Measurements from ENCODE around the gene MYCN.

Gene MYCN

DNA sequence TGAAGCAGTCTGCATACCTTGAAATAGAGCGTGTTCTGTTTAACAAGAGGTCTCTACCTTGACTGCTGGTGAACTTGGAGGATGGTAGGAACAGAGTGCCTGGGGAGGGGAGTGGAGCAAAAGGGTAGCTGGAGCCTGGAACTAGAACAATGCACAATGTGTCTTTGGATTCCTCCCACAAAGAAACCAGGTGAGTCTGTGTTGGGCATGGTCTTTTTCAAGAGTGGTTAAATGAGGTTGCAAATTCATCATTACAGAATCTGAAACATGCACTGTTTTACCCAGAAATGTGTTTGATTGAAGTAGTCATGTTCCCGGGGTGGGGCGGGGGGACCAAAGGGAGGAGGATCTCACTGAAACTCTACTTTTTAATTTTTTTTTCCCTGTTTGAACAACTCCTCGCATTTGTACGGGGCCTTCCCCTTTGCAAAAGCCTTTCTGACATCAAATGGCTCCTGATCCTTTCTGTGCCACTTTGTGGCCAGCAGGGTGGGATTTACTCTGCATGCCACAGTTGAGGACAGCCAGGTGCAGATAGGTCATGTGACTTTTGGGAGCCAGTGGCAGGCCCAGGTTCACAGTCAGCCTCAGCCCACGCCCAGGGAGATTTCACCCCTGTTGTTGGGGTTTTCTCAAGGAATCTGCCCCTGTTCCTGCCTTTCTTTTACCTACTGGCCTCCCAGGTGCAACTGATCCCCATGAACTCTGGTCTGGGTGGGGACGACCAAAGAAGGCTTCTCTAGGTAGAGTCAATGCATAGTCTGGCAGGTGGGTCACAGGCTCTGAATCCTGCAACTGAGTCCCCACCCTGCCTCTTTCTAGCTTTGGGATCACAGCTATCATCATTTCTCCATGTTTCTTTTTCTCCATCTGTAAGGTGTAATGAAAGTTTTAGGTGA is 28.2 kb downstream of the MYCN start:
- Mint-ChIP-seq H3K36me3 (no peaks in the 10 kb centered on the region), H3K4me3 (no peak overlapping the region), H3K9me3 (peaks cover 4% of the 10 kb centered on the region), H3K27ac (no peak overlapping the region), H3K4me1 (peaks cover 11% of the 10 kb centered on the region)
- ATAC-seq = no peak
- no peak for DNase-seq (ENCODE audit: low spot score in 2 of 2)

GRCh38 chr2:15969214-15969613 is 28.9 kb downstream of the MYCN start:
- H3K9me3 Mint-ChIP-seq = peaks cover 2% of the 10 kb centered on the region
- H3K27ac Mint-ChIP-seq = no peak overlapping the region
- no peak overlapping the region for H3K4me3 Mint-ChIP-seq
- ATAC-seq (no peak), DNase-seq (ENCODE audit: low spot score in 2 of 2) (no peak)
- H3K4me1 Mint-ChIP-seq = peaks cover 11% of the 10 kb centered on the region
- H3K36me3 Mint-ChIP-seq = no peaks in the 10 kb centered on the region

GRCh38 chr2:15970701-15971100 is 30.4 kb downstream of the MYCN start:
- no peak overlapping the region for H3K4me3 Mint-ChIP-seq
- peaks cover 8% of the 10 kb centered on the region for H3K4me1 Mint-ChIP-seq
- H3K27ac Mint-ChIP-seq = no peak overlapping the region
- ATAC-seq (no peak), DNase-seq (ENCODE audit: low spot score in 2 of 2) (no peak)
- H3K9me3 Mint-ChIP-seq = peaks cover 2% of the 10 kb centered on the region
- H3K36me3 Mint-ChIP-seq = no peaks in the 10 kb centered on the region

DNA sequence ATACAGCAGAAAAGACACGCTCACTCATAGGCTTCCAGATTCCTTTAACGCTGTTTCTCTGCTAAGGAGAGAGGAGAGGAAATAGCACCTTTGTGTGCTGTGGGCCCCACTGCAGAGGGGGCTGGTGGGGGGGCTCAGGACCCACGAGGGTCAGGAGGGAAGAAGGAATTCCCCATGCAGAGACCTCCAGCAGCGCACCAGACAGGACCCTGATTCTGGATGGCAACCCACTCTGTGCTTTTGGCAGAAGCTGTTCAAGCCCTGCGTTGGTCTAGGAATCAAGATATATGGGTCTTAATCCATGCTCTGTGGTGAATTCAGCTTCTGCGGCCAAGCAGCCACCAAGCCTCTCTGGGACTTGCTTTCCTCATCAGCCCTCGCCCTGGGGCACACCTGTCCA is 31.0 kb downstream of the MYCN start:
- H3K27ac Mint-ChIP-seq = no peak overlapping the region
- ATAC-seq (no peak), DNase-seq (ENCODE audit: low spot score in 2 of 2) (no peak)
- H3K4me1 Mint-ChIP-seq = peaks cover 6% of the 10 kb centered on the region
- H3K9me3 Mint-ChIP-seq = peaks cover 2% of the 10 kb centered on the region
- no peak overlapping the region for H3K4me3 Mint-ChIP-seq
- H3K36me3 Mint-ChIP-seq = no peaks in the 10 kb centered on the region

GRCh38 chr2:15971831-15972522 is 31.6 kb downstream of the MYCN start:
- Mint-ChIP-seq H3K4me3 (no peak overlapping the region), H3K9me3 (peaks cover 2% of the 10 kb centered on the region), H3K36me3 (no peaks in the 10 kb centered on the region), H3K4me1 (peaks cover 6% of the 10 kb centered on the region), H3K27ac (no peak overlapping the region)
- no peak for ATAC-seq
- no peak for DNase-seq (ENCODE audit: low spot score in 2 of 2)

DNA sequence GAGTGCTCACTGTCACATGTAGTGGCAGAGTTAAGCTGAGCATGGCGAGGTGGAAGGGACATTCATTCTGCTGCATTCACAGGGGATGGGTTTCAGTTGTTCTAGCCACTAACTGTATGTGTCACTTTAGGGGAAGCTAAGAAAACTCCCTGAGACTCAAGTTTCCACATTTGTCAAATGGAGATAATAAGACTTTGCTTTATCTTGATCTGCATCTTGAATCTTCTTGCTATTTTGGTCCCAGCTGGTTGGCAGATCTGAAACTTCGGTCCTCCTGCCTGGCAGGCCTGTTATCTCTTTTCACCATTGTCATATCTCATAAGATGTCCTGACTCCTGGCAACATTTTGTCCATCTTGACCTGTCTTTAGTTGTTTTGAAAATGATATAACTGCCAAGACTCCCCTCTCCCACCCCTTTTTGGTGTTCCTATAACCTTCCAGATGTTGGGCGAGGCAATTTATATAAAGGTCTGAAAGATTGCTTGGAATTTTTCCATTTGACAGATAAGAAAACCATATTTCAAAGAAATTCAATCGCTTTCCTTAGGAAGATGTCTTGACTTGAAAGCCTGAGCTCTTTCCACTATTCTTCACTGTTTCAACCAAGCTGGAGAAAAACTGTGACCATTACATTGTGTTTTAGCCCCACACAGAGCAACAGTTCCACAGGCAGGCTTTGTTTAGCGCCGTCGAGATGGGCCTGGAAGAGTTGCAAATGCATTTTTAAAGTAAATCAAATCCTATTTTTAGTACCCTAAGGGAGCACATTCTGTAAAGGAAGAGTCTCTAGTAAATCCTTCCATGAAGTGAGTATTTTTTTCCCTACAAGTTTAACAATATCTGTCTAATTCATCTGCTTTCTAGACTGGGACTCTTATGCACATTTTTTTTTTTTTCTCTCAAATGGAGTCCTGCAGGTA is 33.4 kb downstream of the MYCN start:
- Mint-ChIP-seq H3K36me3 (no peaks in the 10 kb centered on the region), H3K27ac (no peak overlapping the region), H3K9me3 (peaks cover 2% of the 10 kb centered on the region), H3K4me1 (peaks cover 6% of the 10 kb centered on the region), H3K4me3 (no peak overlapping the region)
- DNase-seq (ENCODE audit: low spot score in 2 of 2) (no peak), ATAC-seq (peak; percentile 52)

DNA sequence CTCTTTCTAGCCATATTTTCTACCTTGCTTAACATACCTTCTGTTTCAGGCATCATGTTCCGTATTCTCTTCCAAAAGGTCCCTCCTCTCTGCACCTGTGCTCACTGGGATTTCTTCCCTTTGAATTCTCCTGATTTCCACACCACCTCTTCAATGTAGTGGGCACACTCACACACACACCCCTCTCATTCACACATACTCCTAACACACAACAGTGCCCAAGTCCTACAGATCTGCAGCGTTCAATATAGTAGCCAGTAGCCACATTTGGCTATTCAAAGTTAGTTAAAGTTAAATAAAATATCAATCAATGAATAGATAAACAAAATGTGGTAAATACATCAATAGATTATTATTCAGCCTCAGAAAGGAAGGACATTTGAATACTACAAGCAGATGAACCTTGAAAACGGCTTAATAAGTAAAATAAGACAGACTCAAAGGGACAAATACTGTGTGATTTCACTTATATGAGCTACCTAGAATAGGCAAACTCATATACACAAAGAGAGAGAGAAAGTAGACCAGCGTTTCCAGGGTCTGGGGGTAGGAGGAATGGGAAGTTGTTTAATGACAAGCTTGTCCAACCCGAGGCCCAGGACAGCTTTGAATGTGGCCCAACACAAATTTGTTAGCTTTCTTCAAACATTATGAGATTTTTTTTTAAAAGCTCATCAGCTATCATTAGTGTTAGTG is 34.4 kb downstream of the MYCN start:
- Mint-ChIP-seq H3K4me1 (peaks cover 6% of the 10 kb centered on the region), H3K27ac (no peak overlapping the region), H3K36me3 (no peaks in the 10 kb centered on the region), H3K4me3 (no peak overlapping the region), H3K9me3 (peaks cover 2% of the 10 kb centered on the region)
- ATAC-seq (no peak), DNase-seq (ENCODE audit: low spot score in 2 of 2) (no peak)

DNA sequence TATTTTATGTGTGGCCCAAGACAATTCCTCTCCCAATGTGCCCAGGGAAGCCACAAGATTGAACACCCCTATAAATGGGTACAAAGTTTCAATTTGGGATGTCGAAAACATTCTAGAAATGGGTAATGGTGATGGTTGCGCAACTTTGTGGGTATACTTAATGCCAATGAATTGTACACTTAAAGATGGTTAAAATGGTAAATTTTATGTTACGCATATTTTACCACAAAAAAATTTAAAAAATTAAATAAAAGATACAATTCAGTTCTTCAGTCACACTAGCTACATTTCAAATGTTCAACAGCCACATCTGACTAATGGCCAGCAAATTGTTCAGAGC is 34.9 kb downstream of the MYCN start:
- ATAC-seq (no peak), DNase-seq (ENCODE audit: low spot score in 2 of 2) (no peak)
- Mint-ChIP-seq H3K27ac (no peak overlapping the region), H3K9me3 (peaks cover 2% of the 10 kb centered on the region), H3K4me1 (peaks cover 6% of the 10 kb centered on the region), H3K36me3 (no peaks in the 10 kb centered on the region), H3K4me3 (no peak overlapping the region)

GRCh38 chr2:15975676-15976075 is 35.3 kb downstream of the MYCN start:
- H3K27ac Mint-ChIP-seq = no peak overlapping the region
- no peak for ATAC-seq
- H3K36me3 Mint-ChIP-seq = no peaks in the 10 kb centered on the region
- peaks cover under 1% of the 10 kb centered on the region for H3K9me3 Mint-ChIP-seq
- H3K4me3 Mint-ChIP-seq = no peak overlapping the region
- peaks cover 2% of the 10 kb centered on the region for H3K4me1 Mint-ChIP-seq
- DNase-seq (ENCODE audit: low spot score in 2 of 2) = no peak

- ATAC-seq = no peak
- H3K4me3 Mint-ChIP-seq = no peak overlapping the region
- DNase-seq (ENCODE audit: low spot score in 2 of 2) = no peak
- H3K36me3 Mint-ChIP-seq = no peaks in the 10 kb centered on the region
- no peaks in the 10 kb centered on the region for H3K4me1 Mint-ChIP-seq
- no peaks in the 10 kb centered on the region for H3K9me3 Mint-ChIP-seq
- H3K27ac Mint-ChIP-seq = no peak overlapping the region
Measured at GRCh38 chr2:15976354-15976753, 36.0 kb downstream of the MYCN start.

DNA sequence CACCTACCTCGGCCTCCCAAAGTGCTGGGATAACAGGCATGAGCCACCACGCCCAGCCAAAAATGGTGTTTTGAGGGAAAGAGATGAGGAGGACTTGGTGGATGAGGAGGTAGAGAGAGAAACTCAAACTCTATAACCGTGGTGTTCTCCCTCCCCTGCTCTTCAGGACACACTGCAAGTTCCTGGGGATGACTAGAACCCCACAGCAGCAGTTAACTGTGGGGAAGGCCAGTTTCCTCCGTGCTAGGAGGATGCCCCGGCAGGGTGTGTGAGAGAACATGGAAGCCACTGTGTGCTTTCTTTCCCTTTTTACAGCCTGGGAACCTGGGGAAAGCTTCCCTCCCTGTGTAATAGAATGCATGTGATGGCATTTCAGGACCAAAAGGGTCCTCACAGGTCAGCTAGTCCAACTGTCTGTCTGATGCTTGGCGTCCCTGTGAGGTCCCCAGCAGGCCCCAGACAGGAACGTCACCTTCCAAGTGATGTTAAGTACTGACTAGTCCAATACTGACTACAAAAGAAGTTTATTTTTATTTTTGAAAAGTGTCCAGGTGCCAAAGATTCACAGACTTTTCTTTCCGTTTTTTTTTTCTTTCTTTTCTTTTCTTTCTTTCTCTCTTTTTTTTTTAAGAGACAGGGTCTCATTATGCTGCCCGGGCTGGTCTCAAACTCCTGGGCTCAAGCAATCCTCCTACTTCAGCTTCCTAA is 38.9 kb downstream of the MYCN start:
- H3K9me3 Mint-ChIP-seq = no peaks in the 10 kb centered on the region
- H3K4me1 Mint-ChIP-seq = no peaks in the 10 kb centered on the region
- H3K27ac Mint-ChIP-seq = no peak overlapping the region

GRCh38 chr2:15979759-15980604 is 39.6 kb downstream of the MYCN start:
- Mint-ChIP-seq H3K9me3 (no peaks in the 10 kb centered on the region), H3K27ac (no peak overlapping the region), H3K36me3 (no peaks in the 10 kb centered on the region), H3K4me1 (no peaks in the 10 kb centered on the region), H3K4me3 (no peak overlapping the region)
- DNase-seq (ENCODE audit: low spot score in 2 of 2) (no peak), ATAC-seq (no peak)

More for the DNA sequence above, 38.9 kb downstream of the MYCN start:
- DNase-seq (ENCODE audit: low spot score in 2 of 2) = no peak
- ATAC-seq = no peak
- Mint-ChIP-seq H3K36me3 (no peaks in the 10 kb centered on the region), H3K4me3 (no peak overlapping the region)

GRCh38 chr2:15980605-15981098 is 40.3 kb downstream of the MYCN start:
- Mint-ChIP-seq H3K9me3 (no peaks in the 10 kb centered on the region), H3K4me1 (no peaks in the 10 kb centered on the region), H3K4me3 (no peak overlapping the region), H3K36me3 (no peaks in the 10 kb centered on the region), H3K27ac (no peak overlapping the region)
- no peak for ATAC-seq
- no peak for DNase-seq (ENCODE audit: low spot score in 2 of 2)
